Endothelial cell of umbilical vein (primary cell): ENCODE results near the gene LYRM4. TPM values are rescaled to one million over a fixed set of nuclear protein-coding genes. Genes with fewer than 3 reads are reported as not detected.

ENCODE experiments used
- BruUV-seq: library from RNA; stranded (reverse); fragments of 400-500 nt; replicated peaks from 2 replicates; lab custom pipeline; 2021; lab: Mats Ljungman, UMichigan
- CTCF ChIA-PET: fragments of 300-600, 350-600 bp; sonication (Branson Sonifier 250); formaldehyde crosslinking; loops from one replicate; lab custom pipeline; 2021; ENCODE audit warnings: antibody characterized with exemption, inconsistent platforms; lab: Charles Lee
- POLR2A ChIA-PET: fragments of 300-600, 350-600 bp; sonication (Branson Sonifier 250); formaldehyde crosslinking; loops from one replicate; lab custom pipeline; 2021; ENCODE audit warnings: antibody characterized with exemption, inconsistent platforms; lab: Charles Lee
- DNase-seq: peaks from one replicate; pipeline ENCODE4 v3.0.0-alpha.2; 2011; ENCODE audit warnings: low read depth, low spot score
- FAIRE-seq: peaks from 2 replicates; lab custom pipeline; 2011; peaks lifted over from hg19 to GRCh38; lab: Jason Lieb, UNC
- H2AFZ ChIP-seq: 2 replicates; pipeline ENCODE4 v1.6.0; 2012; ENCODE audit warnings: low read depth, low read length, control low read depth, inconsistent platforms
- H3K27ac ChIP-seq: 2 replicates; pipeline ENCODE4 v1.5.1; 2011; ENCODE audit warnings: low read depth, mild to moderate bottlenecking, control low read depth, low read length, moderate library complexity; ENCODE audit not compliant: insufficient read depth
- H3K27me3 ChIP-seq, 2 experiments: 2 replicates each; pipeline versions ENCODE4 v1.6.0 to v1.6.1; 2011; ENCODE audit warnings: low read length in 2 of 2, mixed read lengths in 1 of 2; ENCODE audit not compliant: control insufficient read depth in 2 of 2, insufficient read depth in 2 of 2
- H3K36me3 ChIP-seq, 2 experiments: 2 replicates in 1 of 2; 3 replicates in 1 of 2; pipeline ENCODE4 v1.5.1; 2011; ENCODE audit warnings: low read length in 2 of 2, mild to moderate bottlenecking in 1 of 2, moderate library complexity in 1 of 2; ENCODE audit not compliant: control insufficient read depth in 2 of 2, insufficient read depth in 2 of 2; ENCODE audit errors: extremely low read depth in 1 of 2
- H3K4me1 ChIP-seq: 3 replicates; pipeline ENCODE4 v1.5.1; 2011; ENCODE audit warnings: mild to moderate bottlenecking, low read length; ENCODE audit not compliant: control insufficient read depth, insufficient read depth; ENCODE audit errors: extremely low read depth
- H3K4me2 ChIP-seq: 2 replicates; pipeline ENCODE4 v1.6.1; 2011; ENCODE audit warnings: low read length, control low read depth, mixed read lengths; ENCODE audit not compliant: insufficient read depth
- H3K4me3 ChIP-seq, 3 experiments: fragments of 200-600 bp in 1 of 3; sonication (generic), shearing (Covaris generic) in 1 of 3; replicated peaks in 1 of 3; 2 replicates each; pipeline ENCODE4 v1.5.1; 2011 to 2016; ENCODE audit warnings: control low read depth in 3 of 3, low read length in 3 of 3, mild to moderate bottlenecking in 2 of 3, inconsistent platforms in 1 of 3, low read depth in 1 of 3, moderate library complexity in 1 of 3; ENCODE audit not compliant: insufficient read depth in 1 of 3
- H3K79me2 ChIP-seq: 2 replicates; pipeline ENCODE4 v1.6.0; 2012; ENCODE audit warnings: low read length, inconsistent platforms; ENCODE audit not compliant: control insufficient read depth, insufficient read depth
- H3K9ac ChIP-seq: replicated peaks from 2 replicates; pipeline ENCODE3; 2011; ENCODE audit warnings: low read length, control low read depth; ENCODE audit not compliant: insufficient read depth; ENCODE audit errors: extremely low read depth
- H3K9me1 ChIP-seq: replicated peaks from 3 replicates; pipeline ENCODE4 v1.6.0; 2011; ENCODE audit warnings: mild to moderate bottlenecking, low read length; ENCODE audit not compliant: control insufficient read depth, insufficient read depth; ENCODE audit errors: extremely low read depth
- H3K9me3 ChIP-seq: replicated peaks from 2 replicates; pipeline ENCODE4 v1.5.1; 2012; ENCODE audit warnings: low read length, inconsistent platforms; ENCODE audit not compliant: control insufficient read depth, insufficient read depth
- H4K20me1 ChIP-seq: replicated peaks from 2 replicates; pipeline ENCODE3; 2011; ENCODE audit warnings: mild to moderate bottlenecking, low read length; ENCODE audit not compliant: control insufficient read depth, insufficient read depth; ENCODE audit errors: extremely low read depth
- CTCF ChIP-seq, 2 donors: IDR thresholded peaks; 1 replicate in 1 of 2; 2 replicates in 1 of 2; pipeline ENCODE4 v1.5.1; 2011; ENCODE audit warnings: low read length in 2 of 2, mild to moderate bottlenecking in 2 of 2, moderate library complexity in 2 of 2, control low read depth in 1 of 2, inconsistent platforms in 1 of 2, low read depth in 1 of 2; ENCODE audit not compliant: insufficient read depth in 1 of 2; ENCODE audit errors: extremely low read depth in 1 of 2
- EZH2 ChIP-seq: IDR thresholded peaks from 2 replicates; pipeline ENCODE4 v1.6.1; 2012; ENCODE audit warnings: borderline replicate concordance, low read depth, mild to moderate bottlenecking, moderate library complexity, low read length, inconsistent platforms; ENCODE audit not compliant: severe bottlenecking
- FOS ChIP-seq: IDR thresholded peaks from 2 replicates; pipeline ENCODE4 v1.6.1; 2011; ENCODE audit warnings: mild to moderate bottlenecking, low read length, moderate library complexity, borderline replicate concordance; ENCODE audit not compliant: insufficient read depth
- GATA2 ChIP-seq: IDR thresholded peaks from 2 replicates; pipeline ENCODE4 v1.7.0; 2011; ENCODE audit warnings: low read depth, mild to moderate bottlenecking, moderate library complexity, mixed read lengths, low read length; ENCODE audit not compliant: insufficient read length, insufficient read depth
- JUN ChIP-seq: IDR thresholded peaks from 2 replicates; pipeline ENCODE4 v1.6.1; 2011; ENCODE audit warnings: borderline replicate concordance, low read depth; ENCODE audit not compliant: insufficient read length, insufficient read depth
- MAX ChIP-seq: IDR thresholded peaks from 2 replicates; pipeline ENCODE4 v1.6.1; 2011; ENCODE audit not compliant: insufficient read depth, insufficient read length
- MYC ChIP-seq: IDR thresholded peaks from one replicate; pipeline ENCODE4 v1.6.1; 2011; ENCODE audit warnings: mild to moderate bottlenecking, low read depth, low read length
- POLR2A ChIP-seq: IDR thresholded peaks from 2 replicates; pipeline ENCODE4 v1.6.1; 2012; ENCODE audit warnings: low read depth, mild to moderate bottlenecking, control low read depth, low read length
- POLR2AphosphoS5 ChIP-seq: IDR thresholded peaks from 2 replicates; pipeline ENCODE4 v1.6.1; 2012; ENCODE audit warnings: low read depth, mild to moderate bottlenecking, control low read depth, low read length, moderate library complexity; ENCODE audit not compliant: insufficient read depth
- dilution Hi-C: fragments of 300-500 bp; cut with MboI; formaldehyde crosslinking; loops from one replicate; pipeline ENCODE4 v1.15.0; 2019; ENCODE audit warnings: low sequenced_read_pairs; ENCODE audit not compliant: extremely low pct_ligation_motif_present
- intact Hi-C: fragments of 100-400 bp; cut with micrococcal nuclease; formaldehyde crosslinking; loops from one replicate; pipeline ENCODE4 v1.10.0; 2022
- polyA plus RNA-seq, 4 experiments: library from polyadenylated mRNA; depleted of rRNA in 3 of 4; stranded (reverse) in 3 of 4; unstranded in 1 of 4; fragments of >200 nt; gene quantifications; 2 replicates each; pipeline versions ENCODE4 v1.2.1 to v1.2.3, GENCODE V29; 2011 to 2012; ENCODE audit warnings: missing spikeins in 1 of 4
- total RNA-seq: library from RNA; stranded (reverse); gene quantifications from 2 replicates; pipeline ENCODE4 v1.2.3, GENCODE V29; 2021

Gene LYRM4
- total and polyA plus RNA-seq, 2 donors (not counting 3 experiments of a cell fraction or from before 2014, with no cell fraction given) = 39.5 to 44.0 TPM

- DNase-seq (no peak), FAIRE-seq (no peak)
- Histone ChIP-seq H3K4me1 (no peaks in the 10 kb centered on the region), H3K36me3 (no peaks in the 10 kb centered on the region), H4K20me1 (no peaks in the 10 kb centered on the region), H3K9me1 (no peaks in the 10 kb centered on the region), H3K4me2 (no peak overlapping the region), H3K9me3 (no peaks in the 10 kb centered on the region), H3K9ac (no peak overlapping the region), H3K4me3 (no peak overlapping the region), H3K79me2 (no peaks in the 10 kb centered on the region), H3K27me3 (no peaks in the 10 kb centered on the region), H2AFZ (no peak overlapping the region), H3K27ac (no peak overlapping the region)
- no peak for TF ChIP-seq FOS
- no peak for TF ChIP-seq GATA2
- TF ChIP-seq JUN = no peak
- TF ChIP-seq POLR2AphosphoS5 = no peak
- TF ChIP-seq MAX = no peak
- ChIA-PET POLR2A (no interaction called here), CTCF (interaction anchor here (1.7 to 1.9 kb wide), 2 partner anchors 9 to 132 kb away, joined by 7 to 9 read pairs; no protein-coding TSS in a partner anchor)
- BruUV-seq = no TSS peak
- intact Hi-C loops (no loop called here), dilution Hi-C loops (no loop called here)
Observed at GRCh38 chr6:5275497-5275896, 14.7 kb upstream of the LYRM4 start.

GRCh38 chr6:5274231-5274630, 13.5 kb upstream of the LYRM4 start:
- CTCF ChIA-PET = interaction anchor here (1.3 kb wide), 1 partner anchor 67 kb away, joined by 3 read pairs; no protein-coding TSS in a partner anchor
- dilution Hi-C loops (no loop called here), intact Hi-C loops (no loop called here)
- H3K9me1 ChIP-seq = no peaks in the 10 kb centered on the region
- no peaks in the 10 kb centered on the region for H3K4me1 ChIP-seq
- no peak overlapping the region for H3K9ac ChIP-seq
- H3K36me3 ChIP-seq = no peaks in the 10 kb centered on the region
- POLR2A ChIA-PET = no interaction called here
- no peak overlapping the region for H2AFZ ChIP-seq
- no peaks in the 10 kb centered on the region for H3K79me2 ChIP-seq
- no peak overlapping the region for H3K4me2 ChIP-seq
- DNase-seq = no peak
- H3K9me3 ChIP-seq = no peaks in the 10 kb centered on the region
- H3K4me3 ChIP-seq = no peak overlapping the region
- no peaks in the 10 kb centered on the region for H4K20me1 ChIP-seq
- no peak overlapping the region for H3K27ac ChIP-seq
- TF ChIP-seq MAX (no peak), FOS (no peak), POLR2AphosphoS5 (no peak), GATA2 (no peak), POLR2A (no peak), MYC (no peak), JUN (no peak), EZH2 (no peak), CTCF (IDR thresholded peaks at IDR 0.05; ENCODE audit: extremely low read depth in 1 of 2, insufficient read depth in 1 of 2, low read depth in 1 of 2, low read length in 2 of 2) (no peak)
- no peak for FAIRE-seq
- H3K27me3 ChIP-seq = no peaks in the 10 kb centered on the region
- no TSS peak for BruUV-seq
